Measurements from ENCODE around the gene IFFO2. TPM values are rescaled to one million over a fixed set of nuclear protein-coding genes. Genes with fewer than 3 reads are reported as not detected.

The IFFO2 gene
- total RNA-seq, 1 donor from 2014 or later = 24.4 TPM

- Mint-ChIP-seq H3K27me3 (peaks cover 32% of the 10 kb centered on the region), H3K4me3 (ENCODE audit: low read depth) (no peak overlapping the region), H3K9me3 (ENCODE audit: low read depth) (peaks cover 10% of the 10 kb centered on the region), H3K4me1 (ENCODE audit: low read depth) (no peaks in the 10 kb centered on the region), H3K27ac (no peak overlapping the region), H3K36me3 (ENCODE audit: insufficient read depth) (no peaks in the 10 kb centered on the region)
- DNase-seq (ENCODE audit: low spot score, unreplicated experiment) = no peak
- TF ChIP-seq CTCF (IDR thresholded peaks at IDR 0.05; ENCODE audit: unreplicated experiment) = no peak
Measured at GRCh38 chr1:18977428-18977827, 21.0 kb upstream of the IFFO2 start.

- H3K4me3 Mint-ChIP-seq (ENCODE audit: low read depth) = no peak overlapping the region
- no peak overlapping the region for H3K27ac Mint-ChIP-seq
- H3K9me3 Mint-ChIP-seq (ENCODE audit: low read depth) = peaks cover 7% of the 10 kb centered on the region
- no peaks in the 10 kb centered on the region for H3K36me3 Mint-ChIP-seq (ENCODE audit: insufficient read depth)
- H3K27me3 Mint-ChIP-seq = peaks cover 27% of the 10 kb centered on the region
- H3K4me1 Mint-ChIP-seq (ENCODE audit: low read depth) = no peaks in the 10 kb centered on the region
- no peak for TF ChIP-seq CTCF (IDR thresholded peaks at IDR 0.05; ENCODE audit: unreplicated experiment)
- DNase-seq (ENCODE audit: low spot score, unreplicated experiment) = no peak
Measured at GRCh38 chr1:18976096-18976495, 19.6 kb upstream of the IFFO2 start.

- no peaks in the 10 kb centered on the region for H3K9me3 Mint-ChIP-seq (ENCODE audit: low read depth)
- DNase-seq (ENCODE audit: low spot score, unreplicated experiment) = no peak
- no peak for TF ChIP-seq CTCF (IDR thresholded peaks at IDR 0.05; ENCODE audit: unreplicated experiment)
- no peak overlapping the region for H3K4me3 Mint-ChIP-seq (ENCODE audit: low read depth)
- H3K4me1 Mint-ChIP-seq (ENCODE audit: low read depth) = no peaks in the 10 kb centered on the region
- H3K27ac Mint-ChIP-seq = no peak overlapping the region
- peaks cover 15% of the 10 kb centered on the region for H3K27me3 Mint-ChIP-seq
- H3K36me3 Mint-ChIP-seq (ENCODE audit: insufficient read depth) = no peaks in the 10 kb centered on the region
Measured at GRCh38 chr1:18974606-18975005, 18.1 kb upstream of the IFFO2 start.

GRCh38 chr1:18974005-18974404, 17.5 kb upstream of the IFFO2 start:
- H3K36me3 Mint-ChIP-seq (ENCODE audit: insufficient read depth) = no peaks in the 10 kb centered on the region
- no peak overlapping the region for H3K27ac Mint-ChIP-seq
- H3K4me3 Mint-ChIP-seq (ENCODE audit: low read depth) = no peak overlapping the region
- peaks cover 13% of the 10 kb centered on the region for H3K27me3 Mint-ChIP-seq
- H3K4me1 Mint-ChIP-seq (ENCODE audit: low read depth) = no peaks in the 10 kb centered on the region
- DNase-seq (ENCODE audit: low spot score, unreplicated experiment) = no peak
- no peak for TF ChIP-seq CTCF (IDR thresholded peaks at IDR 0.05; ENCODE audit: unreplicated experiment)
- H3K9me3 Mint-ChIP-seq (ENCODE audit: low read depth) = no peaks in the 10 kb centered on the region

- Mint-ChIP-seq H3K4me3 (ENCODE audit: low read depth) (no peak overlapping the region), H3K36me3 (ENCODE audit: insufficient read depth) (no peaks in the 10 kb centered on the region), H3K4me1 (ENCODE audit: low read depth) (no peaks in the 10 kb centered on the region), H3K27ac (no peak overlapping the region), H3K9me3 (ENCODE audit: low read depth) (no peaks in the 10 kb centered on the region), H3K27me3 (peaks cover 12% of the 10 kb centered on the region)
- no peak for DNase-seq (ENCODE audit: low spot score, unreplicated experiment)
- no peak for TF ChIP-seq CTCF (IDR thresholded peaks at IDR 0.05; ENCODE audit: unreplicated experiment)
Measured at GRCh38 chr1:18973446-18973955, 17.0 kb upstream of the IFFO2 start.
